ENCODE results near the gene SDCCAG8. TPM values are rescaled to one million over a fixed set of nuclear protein-coding genes. Genes with fewer than 3 reads are reported as not detected.

SDCCAG8 gene
- total and polyA plus RNA-seq, 2 experiments from 2014 or later: 28.0 to 66.7 TPM

DNA sequence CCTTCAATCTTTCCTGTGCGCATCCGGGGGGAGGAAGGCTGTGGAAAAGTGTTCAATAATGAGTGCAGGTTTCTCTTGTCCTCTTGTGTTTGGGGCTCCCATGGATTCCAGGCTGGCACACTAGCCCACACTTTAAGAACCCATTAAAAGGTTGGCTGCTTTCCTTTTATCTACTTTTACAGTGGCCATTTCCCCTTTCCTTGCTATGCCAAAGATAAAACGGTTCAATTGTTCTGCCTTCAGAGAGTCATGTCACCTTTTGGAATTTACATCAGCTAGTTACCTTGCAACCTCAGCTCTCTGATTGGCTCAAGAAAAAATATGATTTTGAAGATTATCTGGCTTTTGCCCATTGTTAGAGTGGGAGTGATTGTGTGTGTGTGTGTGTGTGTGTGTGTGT, 182.3 kb downstream of the SDCCAG8 start:
- Histone ChIP-seq H3K4me3 (no peak overlapping the region), H3K4me2 (no peak overlapping the region), H3K27ac (ENCODE audit: low read depth) (no peak overlapping the region), H3K27me3 (ENCODE audit: insufficient read depth) (no peaks in the 10 kb centered on the region), H3F3A (replicated peaks; ENCODE audit: low read depth) (no peaks in the 10 kb centered on the region), H4K20me1 (replicated peaks; ENCODE audit: insufficient read depth) (no peaks in the 10 kb centered on the region), H3K4me1 (ENCODE audit: insufficient read depth) (peaks cover 8% of the 10 kb centered on the region), H3K36me3 (ENCODE audit: insufficient read depth) (no peaks in the 10 kb centered on the region), H3K79me2 (replicated peaks; ENCODE audit: insufficient read depth) (no peaks in the 10 kb centered on the region), H3K9me2 (ENCODE audit: insufficient read depth) (no peaks in the 10 kb centered on the region), H2AFZ (no peak overlapping the region)
- Mint-ChIP-seq H3K27me3 (ENCODE audit: insufficient read depth, low read depth, poor library complexity) (no peaks in the 10 kb centered on the region), H3K9me3 (no peaks in the 10 kb centered on the region), H3K4me3 (no peak overlapping the region), H3K36me3 (ENCODE audit: low read depth) (no peaks in the 10 kb centered on the region), H3K27ac (no peak overlapping the region), H3K4me1 (peaks cover 40% of the 10 kb centered on the region)
- TF ChIP-seq JUNB (IDR thresholded peaks at IDR 0.05; ENCODE audit: unreplicated experiment) (no peak), STAT1 (IDR thresholded peaks at IDR 0.05; ENCODE audit: unreplicated experiment) (no peak), ZNF114 (CRISPR knock-in tag; IDR thresholded peaks at IDR 0.05) (no peak), EZH2phosphoT487 (IDR thresholded peaks at IDR 0.05; ENCODE audit: unreplicated experiment) (no peak), ZNF331 (CRISPR knock-in tag; IDR thresholded peaks at IDR 0.05; ENCODE audit: low read depth) (no peak), CREB1 (CRISPR knock-in tag; IDR thresholded peaks at IDR 0.05; ENCODE audit: low read depth) (no peak), NANOG (IDR thresholded peaks at IDR 0.05; ENCODE audit: borderline replicate concordance) (no peak), POLR2AphosphoS5 (IDR thresholded peaks at IDR 0.05; ENCODE audit: low read depth) (no peak), EZH2 (IDR thresholded peaks at IDR 0.05; ENCODE audit: low read depth, unreplicated experiment) (no peak)
- TF ChIP-seq, protein P1, sequence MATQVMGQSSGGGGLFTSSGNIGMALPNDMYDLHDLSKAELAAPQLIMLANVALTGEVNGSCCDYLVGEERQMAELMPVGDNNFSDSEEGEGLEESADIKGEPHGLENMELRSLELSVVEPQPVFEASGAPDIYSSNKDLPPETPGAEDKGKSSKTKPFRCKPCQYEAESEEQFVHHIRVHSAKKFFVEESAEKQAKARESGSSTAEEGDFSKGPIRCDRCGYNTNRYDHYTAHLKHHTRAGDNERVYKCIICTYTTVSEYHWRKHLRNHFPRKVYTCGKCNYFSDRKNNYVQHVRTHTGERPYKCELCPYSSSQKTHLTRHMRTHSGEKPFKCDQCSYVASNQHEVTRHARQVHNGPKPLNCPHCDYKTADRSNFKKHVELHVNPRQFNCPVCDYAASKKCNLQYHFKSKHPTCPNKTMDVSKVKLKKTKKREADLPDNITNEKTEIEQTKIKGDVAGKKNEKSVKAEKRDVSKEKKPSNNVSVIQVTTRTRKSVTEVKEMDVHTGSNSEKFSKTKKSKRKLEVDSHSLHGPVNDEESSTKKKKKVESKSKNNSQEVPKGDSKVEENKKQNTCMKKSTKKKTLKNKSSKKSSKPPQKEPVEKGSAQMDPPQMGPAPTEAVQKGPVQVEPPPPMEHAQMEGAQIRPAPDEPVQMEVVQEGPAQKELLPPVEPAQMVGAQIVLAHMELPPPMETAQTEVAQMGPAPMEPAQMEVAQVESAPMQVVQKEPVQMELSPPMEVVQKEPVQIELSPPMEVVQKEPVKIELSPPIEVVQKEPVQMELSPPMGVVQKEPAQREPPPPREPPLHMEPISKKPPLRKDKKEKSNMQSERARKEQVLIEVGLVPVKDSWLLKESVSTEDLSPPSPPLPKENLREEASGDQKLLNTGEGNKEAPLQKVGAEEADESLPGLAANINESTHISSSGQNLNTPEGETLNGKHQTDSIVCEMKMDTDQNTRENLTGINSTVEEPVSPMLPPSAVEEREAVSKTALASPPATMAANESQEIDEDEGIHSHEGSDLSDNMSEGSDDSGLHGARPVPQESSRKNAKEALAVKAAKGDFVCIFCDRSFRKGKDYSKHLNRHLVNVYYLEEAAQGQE (IDR thresholded peaks at IDR 0.05; ENCODE audit: unreplicated experiment): no peak
- TF ChIP-seq, protein P2, sequence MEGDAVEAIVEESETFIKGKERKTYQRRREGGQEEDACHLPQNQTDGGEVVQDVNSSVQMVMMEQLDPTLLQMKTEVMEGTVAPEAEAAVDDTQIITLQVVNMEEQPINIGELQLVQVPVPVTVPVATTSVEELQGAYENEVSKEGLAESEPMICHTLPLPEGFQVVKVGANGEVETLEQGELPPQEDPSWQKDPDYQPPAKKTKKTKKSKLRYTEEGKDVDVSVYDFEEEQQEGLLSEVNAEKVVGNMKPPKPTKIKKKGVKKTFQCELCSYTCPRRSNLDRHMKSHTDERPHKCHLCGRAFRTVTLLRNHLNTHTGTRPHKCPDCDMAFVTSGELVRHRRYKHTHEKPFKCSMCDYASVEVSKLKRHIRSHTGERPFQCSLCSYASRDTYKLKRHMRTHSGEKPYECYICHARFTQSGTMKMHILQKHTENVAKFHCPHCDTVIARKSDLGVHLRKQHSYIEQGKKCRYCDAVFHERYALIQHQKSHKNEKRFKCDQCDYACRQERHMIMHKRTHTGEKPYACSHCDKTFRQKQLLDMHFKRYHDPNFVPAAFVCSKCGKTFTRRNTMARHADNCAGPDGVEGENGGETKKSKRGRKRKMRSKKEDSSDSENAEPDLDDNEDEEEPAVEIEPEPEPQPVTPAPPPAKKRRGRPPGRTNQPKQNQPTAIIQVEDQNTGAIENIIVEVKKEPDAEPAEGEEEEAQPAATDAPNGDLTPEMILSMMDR (conservative IDR thresholded peaks at IDR 0.05; ENCODE audit: low read depth in 2 of 2): no peak
- TF ChIP-seq, protein P3, sequence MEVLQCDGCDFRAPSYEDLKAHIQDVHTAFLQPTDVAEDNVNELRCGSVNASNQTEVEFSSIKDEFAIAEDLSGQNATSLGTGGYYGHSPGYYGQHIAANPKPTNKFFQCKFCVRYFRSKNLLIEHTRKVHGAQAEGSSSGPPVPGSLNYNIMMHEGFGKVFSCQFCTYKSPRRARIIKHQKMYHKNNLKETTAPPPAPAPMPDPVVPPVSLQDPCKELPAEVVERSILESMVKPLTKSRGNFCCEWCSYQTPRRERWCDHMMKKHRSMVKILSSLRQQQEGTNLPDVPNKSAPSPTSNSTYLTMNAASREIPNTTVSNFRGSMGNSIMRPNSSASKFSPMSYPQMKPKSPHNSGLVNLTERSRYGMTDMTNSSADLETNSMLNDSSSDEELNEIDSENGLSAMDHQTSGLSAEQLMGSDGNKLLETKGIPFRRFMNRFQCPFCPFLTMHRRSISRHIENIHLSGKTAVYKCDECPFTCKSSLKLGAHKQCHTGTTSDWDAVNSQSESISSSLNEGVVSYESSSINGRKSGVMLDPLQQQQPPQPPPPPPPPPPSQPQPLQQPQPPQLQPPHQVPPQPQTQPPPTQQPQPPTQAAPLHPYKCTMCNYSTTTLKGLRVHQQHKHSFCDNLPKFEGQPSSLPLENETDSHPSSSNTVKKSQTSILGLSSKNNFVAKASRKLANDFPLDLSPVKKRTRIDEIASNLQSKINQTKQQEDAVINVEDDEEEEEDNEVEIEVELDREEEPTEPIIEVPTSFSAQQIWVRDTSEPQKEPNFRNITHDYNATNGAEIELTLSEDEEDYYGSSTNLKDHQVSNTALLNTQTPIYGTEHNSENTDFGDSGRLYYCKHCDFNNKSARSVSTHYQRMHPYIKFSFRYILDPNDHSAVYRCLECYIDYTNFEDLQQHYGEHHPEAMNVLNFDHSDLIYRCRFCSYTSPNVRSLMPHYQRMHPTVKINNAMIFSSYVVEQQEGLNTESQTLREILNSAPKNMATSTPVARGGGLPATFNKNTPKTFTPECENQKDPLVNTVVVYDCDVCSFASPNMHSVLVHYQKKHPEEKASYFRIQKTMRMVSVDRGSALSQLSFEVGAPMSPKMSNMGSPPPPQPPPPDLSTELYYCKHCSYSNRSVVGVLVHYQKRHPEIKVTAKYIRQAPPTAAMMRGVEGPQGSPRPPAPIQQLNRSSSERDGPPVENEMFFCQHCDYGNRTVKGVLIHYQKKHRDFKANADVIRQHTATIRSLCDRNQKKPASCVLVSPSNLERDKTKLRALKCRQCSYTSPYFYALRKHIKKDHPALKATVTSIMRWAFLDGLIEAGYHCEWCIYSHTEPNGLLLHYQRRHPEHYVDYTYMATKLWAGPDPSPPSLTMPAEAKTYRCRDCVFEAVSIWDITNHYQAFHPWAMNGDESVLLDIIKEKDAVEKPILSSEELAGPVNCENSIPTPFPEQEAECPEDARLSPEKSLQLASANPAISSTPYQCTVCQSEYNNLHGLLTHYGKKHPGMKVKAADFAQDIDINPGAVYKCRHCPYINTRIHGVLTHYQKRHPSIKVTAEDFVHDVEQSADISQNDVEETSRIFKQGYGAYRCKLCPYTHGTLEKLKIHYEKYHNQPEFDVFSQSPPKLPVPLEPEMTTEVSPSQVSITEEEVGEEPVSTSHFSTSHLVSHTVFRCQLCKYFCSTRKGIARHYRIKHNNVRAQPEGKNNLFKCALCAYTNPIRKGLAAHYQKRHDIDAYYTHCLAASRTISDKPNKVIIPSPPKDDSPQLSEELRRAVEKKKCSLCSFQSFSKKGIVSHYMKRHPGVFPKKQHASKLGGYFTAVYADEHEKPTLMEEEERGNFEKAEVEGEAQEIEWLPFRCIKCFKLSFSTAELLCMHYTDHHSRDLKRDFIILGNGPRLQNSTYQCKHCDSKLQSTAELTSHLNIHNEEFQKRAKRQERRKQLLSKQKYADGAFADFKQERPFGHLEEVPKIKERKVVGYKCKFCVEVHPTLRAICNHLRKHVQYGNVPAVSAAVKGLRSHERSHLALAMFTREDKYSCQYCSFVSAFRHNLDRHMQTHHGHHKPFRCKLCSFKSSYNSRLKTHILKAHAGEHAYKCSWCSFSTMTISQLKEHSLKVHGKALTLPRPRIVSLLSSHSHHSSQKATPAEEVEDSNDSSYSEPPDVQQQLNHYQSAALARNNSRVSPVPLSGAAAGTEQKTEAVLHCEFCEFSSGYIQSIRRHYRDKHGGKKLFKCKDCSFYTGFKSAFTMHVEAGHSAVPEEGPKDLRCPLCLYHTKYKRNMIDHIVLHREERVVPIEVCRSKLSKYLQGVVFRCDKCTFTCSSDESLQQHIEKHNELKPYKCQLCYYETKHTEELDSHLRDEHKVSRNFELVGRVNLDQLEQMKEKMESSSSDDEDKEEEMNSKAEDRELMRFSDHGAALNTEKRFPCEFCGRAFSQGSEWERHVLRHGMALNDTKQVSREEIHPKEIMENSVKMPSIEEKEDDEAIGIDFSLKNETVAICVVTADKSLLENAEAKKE (CRISPR knock-in tag; IDR thresholded peaks at IDR 0.05): no peak
- TF ChIP-seq, protein P4, sequence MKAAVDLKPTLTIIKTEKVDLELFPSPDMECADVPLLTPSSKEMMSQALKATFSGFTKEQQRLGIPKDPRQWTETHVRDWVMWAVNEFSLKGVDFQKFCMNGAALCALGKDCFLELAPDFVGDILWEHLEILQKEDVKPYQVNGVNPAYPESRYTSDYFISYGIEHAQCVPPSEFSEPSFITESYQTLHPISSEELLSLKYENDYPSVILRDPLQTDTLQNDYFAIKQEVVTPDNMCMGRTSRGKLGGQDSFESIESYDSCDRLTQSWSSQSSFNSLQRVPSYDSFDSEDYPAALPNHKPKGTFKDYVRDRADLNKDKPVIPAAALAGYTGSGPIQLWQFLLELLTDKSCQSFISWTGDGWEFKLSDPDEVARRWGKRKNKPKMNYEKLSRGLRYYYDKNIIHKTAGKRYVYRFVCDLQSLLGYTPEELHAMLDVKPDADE (IDR thresholded peaks at IDR 0.05): no peak
- no peak for DNase-seq (ENCODE audit: low spot score)
- ATAC-seq: no peak

Data from GM23338 (cell line).